Medulla oblongata (tissue), 1 donor: ENCODE measurements around the gene TRIM16.
"Not testable (repeated sequence)": the region's sequence is repeated elsewhere in the genome, so short reads cannot be mapped to it uniquely, and the experiment has no call there.

ENCODE experiments used
- DNase-seq: peaks from one replicate; pipeline ENCODE4 v3.0.0-alpha.2; 2015; ENCODE audit errors: extremely low spot score

The TRIM16 gene

DNA sequence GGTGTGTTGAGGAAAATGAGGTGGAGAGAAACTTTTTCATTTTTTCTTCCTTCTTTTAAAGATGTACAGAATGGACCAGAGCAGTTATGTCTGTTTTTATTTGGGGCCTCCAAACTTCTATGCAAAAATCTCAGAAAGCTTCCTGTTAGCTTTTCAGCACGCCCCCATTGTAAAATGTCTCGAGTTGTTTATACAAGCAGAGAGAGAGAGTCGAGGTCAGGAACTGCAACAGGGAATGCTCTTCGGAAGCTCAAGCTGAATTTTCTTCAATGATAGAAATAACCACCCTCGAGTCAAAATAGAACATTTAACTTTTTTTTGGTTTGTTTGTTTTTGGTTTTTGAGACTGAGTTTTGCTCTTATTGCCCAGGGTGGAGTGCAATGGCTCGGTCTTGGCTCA lies 68.3 kb downstream of the TRIM16 start:
- DNase-seq, result not testable (repeated sequence)

DNA sequence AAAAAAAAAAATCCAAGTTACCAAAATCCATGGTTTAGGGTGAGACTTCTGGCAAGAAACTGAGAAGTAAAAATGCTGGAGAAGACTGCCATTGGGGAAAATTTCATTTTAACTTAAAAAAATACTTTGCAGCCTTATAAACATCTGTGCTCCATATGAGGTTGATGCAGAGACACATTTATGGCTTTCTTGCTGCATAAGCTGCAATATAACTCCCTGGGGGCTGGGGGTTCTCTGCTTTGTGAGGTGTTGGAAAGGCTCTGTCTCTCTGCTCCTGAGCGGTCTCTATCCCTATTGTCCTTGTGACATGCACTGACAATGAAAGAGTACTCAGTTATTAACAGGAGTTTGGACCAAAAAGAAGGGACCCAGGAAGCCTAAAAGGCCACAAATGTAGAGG lies 71.0 kb downstream of the TRIM16 start:
- DNase-seq, result not testable (repeated sequence)

DNA sequence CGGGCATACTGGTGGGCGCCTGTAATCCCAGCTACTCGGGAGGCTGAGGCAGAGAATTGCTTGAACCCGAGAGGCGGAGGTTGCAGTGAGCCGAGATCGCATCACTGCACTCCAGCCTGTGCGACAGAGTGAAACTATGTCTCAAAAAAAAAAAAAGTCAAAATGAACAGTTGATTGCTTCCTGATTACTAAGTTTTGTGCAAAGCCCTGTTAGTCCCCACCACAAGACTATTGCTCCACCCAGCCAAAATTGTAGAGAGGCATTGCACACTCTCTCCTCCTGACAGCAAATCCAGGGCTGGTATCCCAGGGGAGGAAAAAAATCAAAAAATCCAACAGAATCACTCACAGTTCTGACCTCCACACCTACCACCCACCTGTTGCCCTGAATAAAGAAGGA lies 91.2 kb downstream of the TRIM16 start:
- DNase-seq, result not testable (repeated sequence)

DNA sequence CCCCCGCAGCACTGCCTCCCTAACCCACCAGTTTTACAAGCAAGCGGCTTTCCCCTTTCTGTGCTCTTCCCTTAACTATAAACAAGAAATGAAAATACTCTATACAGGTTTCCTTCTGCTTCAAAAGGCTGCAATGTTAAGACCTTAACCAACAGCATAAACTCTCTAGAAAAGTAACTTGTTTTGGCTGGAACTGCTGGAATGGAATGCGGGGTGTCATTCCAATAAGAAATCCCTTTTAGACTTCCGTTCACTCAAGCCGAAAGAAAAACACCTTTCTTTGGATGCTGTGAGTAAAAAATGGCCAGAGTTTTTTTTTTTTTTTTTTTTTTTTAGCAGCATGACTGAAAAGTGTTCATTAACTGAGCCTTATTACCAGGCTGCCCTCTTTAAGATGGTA lies 92.1 kb downstream of the TRIM16 start:
- DNase-seq, result not testable (repeated sequence)

DNA sequence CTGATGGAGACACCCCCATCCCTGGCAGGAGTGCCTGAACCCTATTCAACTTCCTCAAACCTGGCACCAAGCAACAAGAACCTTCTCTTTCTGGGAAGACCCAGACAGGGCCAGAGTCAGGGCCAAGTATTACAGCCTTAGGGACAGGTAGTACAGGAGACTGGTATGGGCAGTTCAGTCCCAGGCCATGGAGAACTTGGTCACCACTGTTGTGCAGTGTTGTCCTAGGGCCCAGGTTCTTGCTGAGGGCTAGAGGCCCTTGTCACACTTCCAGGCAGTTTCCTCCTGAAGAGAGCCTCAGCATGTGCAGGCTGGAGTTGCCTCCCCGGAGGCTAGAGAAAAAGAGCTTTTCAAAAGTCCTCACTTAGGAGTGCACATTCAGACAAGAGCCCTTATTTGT lies 93.3 kb downstream of the TRIM16 start:
- DNase-seq, result not testable (repeated sequence)

DNA sequence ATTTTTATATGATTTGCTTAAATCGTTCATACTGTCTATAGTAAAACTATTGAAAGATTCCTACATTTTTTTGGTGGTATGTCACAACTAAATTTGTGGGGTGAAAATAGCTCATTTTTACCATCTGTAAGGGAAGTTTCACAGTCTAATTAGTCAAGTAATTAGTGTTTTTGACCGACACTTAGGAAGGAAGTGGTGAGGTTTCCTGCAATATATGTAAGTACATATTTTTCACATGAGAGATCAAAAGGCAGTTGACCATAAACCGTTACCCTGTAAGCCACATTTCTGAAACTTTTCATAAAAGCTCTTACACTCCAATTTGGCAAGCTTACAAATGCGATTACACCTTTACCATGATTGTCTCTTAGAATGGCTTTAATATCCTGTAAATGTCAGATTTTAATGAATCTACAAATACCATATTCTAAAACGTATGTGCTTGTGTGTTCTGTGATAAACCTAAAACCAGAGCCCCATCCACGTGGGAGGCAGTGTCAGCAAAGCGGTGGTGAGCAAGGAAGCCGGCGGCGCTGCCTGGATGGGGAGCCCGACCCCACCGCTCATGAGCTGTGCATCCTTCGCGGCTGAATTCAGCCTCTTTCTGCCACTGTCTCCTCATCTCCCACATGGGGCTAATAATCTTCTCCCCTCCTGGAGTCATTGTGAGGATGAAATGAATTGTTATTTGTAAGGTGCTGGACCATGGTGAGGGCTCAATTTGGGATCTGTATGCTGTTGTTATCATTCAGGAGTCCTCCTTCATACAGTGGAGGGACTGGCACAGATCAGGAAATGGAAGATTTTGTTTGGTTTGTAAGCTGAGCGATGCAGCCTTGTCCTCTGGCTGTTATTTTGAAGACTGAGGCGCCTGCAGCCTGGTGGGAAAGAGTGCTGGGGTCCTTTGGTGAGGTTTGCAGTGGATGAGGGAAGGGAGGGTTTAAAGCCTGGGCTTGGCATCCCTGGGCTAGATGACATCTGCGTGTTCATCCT lies 94.3 kb downstream of the TRIM16 start:
- DNase-seq, result not testable (repeated sequence)

DNA sequence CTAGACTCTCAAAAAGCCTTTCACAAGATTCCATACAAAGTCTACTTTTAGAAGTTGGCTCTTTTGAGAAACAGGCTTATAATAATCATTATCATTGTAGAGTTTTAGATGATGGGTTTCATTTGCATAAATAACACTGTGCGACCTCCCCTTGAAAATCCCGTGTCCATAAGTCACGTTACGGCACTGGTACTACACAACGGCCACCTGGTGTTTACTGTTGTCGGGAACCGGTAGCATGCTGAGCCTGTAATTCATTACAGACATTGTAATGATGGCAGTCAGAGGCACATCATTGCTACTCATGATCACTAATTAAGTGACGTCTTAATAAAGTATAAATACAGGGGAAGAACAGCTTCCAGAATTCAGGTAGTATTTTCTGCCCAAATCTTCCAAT lies 96.1 kb downstream of the TRIM16 start:
- DNase-seq, result not testable (repeated sequence)

DNA sequence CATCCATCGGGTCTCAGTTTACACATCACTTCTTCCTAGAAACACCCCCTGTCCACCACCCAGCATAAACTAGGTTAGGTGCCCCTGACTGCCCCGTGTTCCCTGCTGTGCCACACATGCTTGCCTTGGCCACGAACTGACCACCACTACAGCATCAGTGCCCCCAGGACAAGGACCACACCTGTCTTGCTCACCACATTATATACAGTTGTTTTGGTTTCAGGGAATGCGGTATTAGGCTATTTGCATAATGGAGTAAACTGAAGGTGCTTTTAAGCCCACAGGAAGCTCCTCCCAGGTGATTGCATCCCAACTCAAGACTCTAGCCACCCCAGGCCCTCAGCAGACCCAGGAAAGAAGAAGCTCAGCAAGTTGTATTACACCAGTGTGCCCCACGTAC lies 100.8 kb downstream of the TRIM16 start:
- not testable (repeated sequence) for DNase-seq

DNA sequence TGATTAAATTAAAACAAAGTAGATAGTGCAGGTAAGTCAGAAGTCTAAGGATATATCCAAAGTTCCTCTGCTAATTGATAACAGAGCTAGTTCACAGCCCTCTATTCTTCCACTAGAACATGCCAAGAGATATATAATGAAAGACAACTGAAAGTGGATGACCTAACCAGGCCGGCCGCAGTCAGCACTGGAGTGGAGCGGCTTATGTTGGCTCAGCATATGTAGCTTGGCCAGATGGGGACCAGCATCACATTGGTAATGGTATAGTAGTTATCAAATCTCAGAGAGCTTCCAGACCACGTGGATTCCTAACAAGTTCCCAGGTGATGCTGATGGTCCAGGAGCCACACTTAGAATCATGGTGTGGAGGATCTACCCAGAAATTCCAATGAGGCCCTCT lies 102.6 kb downstream of the TRIM16 start:
- DNase-seq, result not testable (repeated sequence)
